ENCODE measurements around the gene COL20A1. TPM values are rescaled to one million over a fixed set of nuclear protein-coding genes. Genes with fewer than 3 reads are reported as not detected.

The COL20A1 gene
- total RNA-seq, 2 donors from 2014 or later = 7.1 TPM; not detected in 1

- DNase-seq (ENCODE audit: low spot score) = no peak
- WGBS = 72% methylated on average over 16 of the region's 19 CpGs
- H3K27ac ChIP-seq = no peak overlapping the region
- TF ChIP-seq CTCF (IDR thresholded peaks at IDR 0.05) (no peak), POLR2AphosphoS5 (IDR thresholded peaks at IDR 0.05) (no peak), POLR2A (IDR thresholded peaks at IDR 0.05) (no peak)
- H3K4me1 ChIP-seq (replicated peaks) = no peaks in the 10 kb centered on the region
- H3K27me3 ChIP-seq (replicated peaks; ENCODE audit: insufficient read depth) = no peaks in the 10 kb centered on the region
- no peak overlapping the region for H3K4me3 ChIP-seq
- no peaks in the 10 kb centered on the region for H3K9me3 ChIP-seq
- intact Hi-C loops (cut with DNase I) = no loop called here
- peaks cover 10 to 13% of the 10 kb centered on the region in 2 donors for H3K36me3 ChIP-seq
Measured at GRCh38 chr20:63280929-63281545, 11.9 kb upstream of the COL20A1 start.

- no peak overlapping the region for H3K4me3 ChIP-seq
- H3K27ac ChIP-seq = no peak overlapping the region
- no peaks in the 10 kb centered on the region for H3K4me1 ChIP-seq (replicated peaks)
- WGBS = 92% methylated on average over 36 of the region's 38 CpGs
- DNase-seq (ENCODE audit: low spot score) = no peak
- peaks cover 4 to 10% of the 10 kb centered on the region in 2 donors for H3K36me3 ChIP-seq
- no peaks in the 10 kb centered on the region for H3K27me3 ChIP-seq (replicated peaks; ENCODE audit: insufficient read depth)
- intact Hi-C loops (cut with DNase I) = no loop called here
- TF ChIP-seq CTCF (IDR thresholded peaks at IDR 0.05) = no peak
- TF ChIP-seq POLR2A (IDR thresholded peaks at IDR 0.05) = no peak
- no peak for TF ChIP-seq POLR2AphosphoS5 (IDR thresholded peaks at IDR 0.05)
- H3K9me3 ChIP-seq = no peaks in the 10 kb centered on the region
Measured at GRCh38 chr20:63281742-63282665, 11.0 kb upstream of the COL20A1 start.

GRCh38 chr20:63282946-63283345 is 10.0 kb upstream of the COL20A1 start:
- Histone ChIP-seq H3K4me3 (no peak overlapping the region), H3K36me3 (peaks cover 4 to 10% of the 10 kb centered on the region in 2 donors), H3K9me3 (no peaks in the 10 kb centered on the region), H3K27ac (no peak overlapping the region), H3K4me1 (replicated peaks) (no peaks in the 10 kb centered on the region), H3K27me3 (replicated peaks; ENCODE audit: insufficient read depth) (no peaks in the 10 kb centered on the region)
- intact Hi-C loops (cut with DNase I) = no loop called here
- TF ChIP-seq CTCF (IDR thresholded peaks at IDR 0.05) = no peak
- no peak for TF ChIP-seq POLR2AphosphoS5 (IDR thresholded peaks at IDR 0.05)
- no peak for TF ChIP-seq POLR2A (IDR thresholded peaks at IDR 0.05)
- WGBS = 92% methylated on average over 17 of the region's 17 CpGs
- no peak for DNase-seq (ENCODE audit: low spot score)

- no peak for TF ChIP-seq POLR2AphosphoS5 (IDR thresholded peaks at IDR 0.05)
- no peak for TF ChIP-seq POLR2A (IDR thresholded peaks at IDR 0.05)
- TF ChIP-seq CTCF (IDR thresholded peaks at IDR 0.05) = no peak
- no peak for DNase-seq (ENCODE audit: low spot score)
- peaks cover 4 to 10% of the 10 kb centered on the region in 2 donors for H3K36me3 ChIP-seq
- no peak overlapping the region for H3K27ac ChIP-seq
- H3K4me1 ChIP-seq (replicated peaks) = no peaks in the 10 kb centered on the region
- H3K27me3 ChIP-seq (replicated peaks; ENCODE audit: insufficient read depth) = no peaks in the 10 kb centered on the region
- intact Hi-C loops (cut with DNase I) = no loop called here
- H3K9me3 ChIP-seq = no peaks in the 10 kb centered on the region
- no peak overlapping the region for H3K4me3 ChIP-seq
- WGBS = 92% methylated on average over 31 of the region's 33 CpGs
Measured at GRCh38 chr20:63283397-63284082, 9.4 kb upstream of the COL20A1 start.

Measured in prostate gland (tissue), 2 donors.